ENCODE data around the gene CLCN3. TPM values are rescaled to one million over a fixed set of nuclear protein-coding genes. Genes with fewer than 3 reads are reported as not detected.

The CLCN3 gene
- total and polyA plus RNA-seq, 9 of the 15 experiments (the other 6 are each of a cell fraction or from before 2014, with no cell fraction given), result 12.7 to 60.6 (median 38.5) TPM

- TF ChIP-seq ELK1 (CRISPR knock-in tag; IDR thresholded peaks at IDR 0.05) (no peak), NFRKB (IDR thresholded peaks at IDR 0.05; ENCODE audit: low read depth) (no peak), ARID2 (IDR thresholded peaks at IDR 0.05) (no peak), ZNF668 (CRISPR knock-in tag; IDR thresholded peaks at IDR 0.05) (no peak), CEBPB (tag; IDR thresholded peaks at IDR 0.05) (no peak), TCF7L2 (IDR thresholded peaks at IDR 0.05; ENCODE audit: low read depth, low read length) (no peak), CEBPG (CRISPR knock-in tag; IDR thresholded peaks at IDR 0.05) (no peak), CEBPG (tag; conservative IDR thresholded peaks at IDR 0.05 in 1 of 2, IDR thresholded peaks at IDR 0.05 in 1 of 2) (0 out of 4 replicates have a peak, but pooled peaks have one; percentile 15 to 29), RNF2 (IDR thresholded peaks at IDR 0.05) (peak; percentile 44; the same call in 1 of the 2 replicates), ZNF239 (CRISPR knock-in tag; IDR thresholded peaks at IDR 0.05) (no peak), PHB (CRISPR knock-in tag; IDR thresholded peaks at IDR 0.05) (no peak), IRF1 (CRISPR knock-in tag; IDR thresholded peaks at IDR 0.05; ENCODE audit: borderline replicate concordance) (no peak), ZNF592 (IDR thresholded peaks at IDR 0.05) (0 out of 2 replicates have a peak, but pooled peaks have one; percentile 13), SMC3 (conservative IDR thresholded peaks at IDR 0.05; ENCODE audit: insufficient read depth, low read depth, low read length) (no peak), MEF2D (tag; conservative IDR thresholded peaks at IDR 0.05; ENCODE audit: low read depth) (no peak), FOSL1 (tag; conservative IDR thresholded peaks at IDR 0.05) (peak; percentile 55), NRF1 (conservative IDR thresholded peaks at IDR 0.05 in 1 of 2, IDR thresholded peaks at IDR 0.05 in 1 of 2) (no peak)
- TF ChIP-seq, protein P1, sequence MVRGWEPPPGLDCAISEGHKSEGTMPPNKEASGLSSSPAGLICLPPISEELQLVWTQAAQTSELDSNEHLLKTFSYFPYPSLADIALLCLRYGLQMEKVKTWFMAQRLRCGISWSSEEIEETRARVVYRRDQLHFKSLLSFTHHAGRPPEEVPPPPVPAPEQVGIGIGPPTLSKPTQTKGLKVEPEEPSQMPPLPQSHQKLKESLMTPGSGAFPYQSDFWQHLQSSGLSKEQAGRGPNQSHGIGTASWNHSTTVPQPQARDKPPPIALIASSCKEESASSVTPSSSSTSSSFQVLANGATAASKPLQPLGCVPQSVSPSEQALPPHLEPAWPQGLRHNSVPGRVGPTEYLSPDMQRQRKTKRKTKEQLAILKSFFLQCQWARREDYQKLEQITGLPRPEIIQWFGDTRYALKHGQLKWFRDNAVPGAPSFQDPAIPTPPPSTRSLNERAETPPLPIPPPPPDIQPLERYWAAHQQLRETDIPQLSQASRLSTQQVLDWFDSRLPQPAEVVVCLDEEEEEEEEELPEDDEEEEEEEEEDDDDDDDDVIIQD (CRISPR knock-in tag; IDR thresholded peaks at IDR 0.05), result no peak
- TF ChIP-seq, protein P2, sequence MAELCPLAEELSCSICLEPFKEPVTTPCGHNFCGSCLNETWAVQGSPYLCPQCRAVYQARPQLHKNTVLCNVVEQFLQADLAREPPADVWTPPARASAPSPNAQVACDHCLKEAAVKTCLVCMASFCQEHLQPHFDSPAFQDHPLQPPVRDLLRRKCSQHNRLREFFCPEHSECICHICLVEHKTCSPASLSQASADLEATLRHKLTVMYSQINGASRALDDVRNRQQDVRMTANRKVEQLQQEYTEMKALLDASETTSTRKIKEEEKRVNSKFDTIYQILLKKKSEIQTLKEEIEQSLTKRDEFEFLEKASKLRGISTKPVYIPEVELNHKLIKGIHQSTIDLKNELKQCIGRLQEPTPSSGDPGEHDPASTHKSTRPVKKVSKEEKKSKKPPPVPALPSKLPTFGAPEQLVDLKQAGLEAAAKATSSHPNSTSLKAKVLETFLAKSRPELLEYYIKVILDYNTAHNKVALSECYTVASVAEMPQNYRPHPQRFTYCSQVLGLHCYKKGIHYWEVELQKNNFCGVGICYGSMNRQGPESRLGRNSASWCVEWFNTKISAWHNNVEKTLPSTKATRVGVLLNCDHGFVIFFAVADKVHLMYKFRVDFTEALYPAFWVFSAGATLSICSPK (IDR thresholded peaks at IDR 0.05; ENCODE audit: borderline replicate concordance), result no peak
These were observed 1.5 kb downstream of the CLCN3 start (continued) for GRCh38 chr4:169621731-169622492.

All from K562 (cell line).